ENCODE data around the gene PHF2.

PHF2 gene

DNA sequence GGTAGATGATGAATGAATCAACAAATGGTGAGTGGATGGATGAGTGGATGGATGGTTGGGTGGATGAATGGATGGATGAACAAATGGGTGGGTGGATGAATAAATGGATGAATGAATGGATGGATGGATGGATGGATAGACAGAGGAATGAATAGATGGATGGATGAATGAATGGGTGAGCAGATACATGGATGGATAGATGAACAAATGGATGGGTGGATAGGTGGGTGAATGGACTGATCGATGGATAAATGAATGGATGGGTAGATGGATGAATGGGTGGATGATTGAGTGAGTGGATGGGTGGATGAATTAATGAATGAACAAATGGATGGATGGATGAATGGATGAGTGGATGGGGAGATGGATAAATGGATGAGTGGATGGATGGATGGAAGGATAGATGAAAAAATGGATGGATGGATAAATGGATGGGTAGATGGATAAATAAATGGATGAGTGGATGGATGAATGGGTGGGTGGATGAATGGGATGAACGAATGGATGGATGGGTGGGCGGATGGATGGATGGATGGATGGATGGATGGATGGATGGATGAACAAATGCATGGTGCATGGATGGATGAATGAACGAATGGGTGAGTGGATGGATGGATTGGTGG is 85.7 kb downstream of the PHF2 start:
- in situ Hi-C loops (cut with HindIII; ENCODE audit: low sequenced_read_pairs) = loop anchor here (25.0 kb wide), 1 partner anchor 325 kb away; no protein-coding TSS in a partner anchor

DNA sequence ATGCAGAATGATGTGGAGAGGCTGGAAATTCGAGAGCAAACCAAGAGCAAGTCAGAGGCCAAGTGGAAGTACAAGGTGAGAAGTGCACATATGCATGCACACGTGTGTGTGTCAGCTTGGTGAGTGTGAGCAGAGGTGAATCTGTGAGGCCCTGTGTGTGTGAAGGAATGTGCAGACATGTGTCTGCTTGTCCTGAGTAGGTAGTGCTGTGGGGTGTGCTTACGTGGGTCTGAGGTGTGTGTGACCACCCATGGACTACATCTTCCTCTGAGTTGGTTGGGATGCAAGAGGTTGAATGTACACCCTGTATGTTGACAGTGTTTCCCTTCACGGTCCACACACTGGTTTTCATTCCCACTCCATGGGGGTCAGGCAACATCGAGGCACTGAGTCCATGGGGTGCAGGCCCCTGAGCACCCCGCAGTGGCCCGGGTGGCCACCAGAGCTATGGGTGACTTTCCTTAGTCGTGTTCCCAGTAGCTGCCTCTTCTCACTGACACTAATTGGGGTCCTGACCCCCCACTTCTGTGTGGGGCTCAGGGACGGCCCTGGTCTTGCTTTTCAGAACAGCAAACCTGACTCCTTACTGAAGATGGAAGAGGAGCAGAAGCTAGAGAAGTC is 86.7 kb downstream of the PHF2 start:
- in situ Hi-C loops (cut with HindIII; ENCODE audit: low sequenced_read_pairs) = loop anchor here (25.0 kb wide), 1 partner anchor 324 kb away; no protein-coding TSS in a partner anchor

GRCh38 chr9:93663877-93664548 is 87.6 kb downstream of the PHF2 start:
- in situ Hi-C loops (cut with HindIII; ENCODE audit: low sequenced_read_pairs) = loop anchor here (25.0 kb wide), 1 partner anchor 323 kb away; no protein-coding TSS in a partner anchor

GRCh38 chr9:93664549-93665120 is 88.3 kb downstream of the PHF2 start:
- in situ Hi-C loops (cut with HindIII; ENCODE audit: low sequenced_read_pairs) = loop anchor here (25.0 kb wide), 1 partner anchor 323 kb away; no protein-coding TSS in a partner anchor

- in situ Hi-C loops (cut with HindIII; ENCODE audit: low sequenced_read_pairs) = loop anchor here (25.0 kb wide), 1 partner anchor 322 kb away; no protein-coding TSS in a partner anchor
Observed at GRCh38 chr9:93665128-93665636, 88.8 kb downstream of the PHF2 start.

DNA sequence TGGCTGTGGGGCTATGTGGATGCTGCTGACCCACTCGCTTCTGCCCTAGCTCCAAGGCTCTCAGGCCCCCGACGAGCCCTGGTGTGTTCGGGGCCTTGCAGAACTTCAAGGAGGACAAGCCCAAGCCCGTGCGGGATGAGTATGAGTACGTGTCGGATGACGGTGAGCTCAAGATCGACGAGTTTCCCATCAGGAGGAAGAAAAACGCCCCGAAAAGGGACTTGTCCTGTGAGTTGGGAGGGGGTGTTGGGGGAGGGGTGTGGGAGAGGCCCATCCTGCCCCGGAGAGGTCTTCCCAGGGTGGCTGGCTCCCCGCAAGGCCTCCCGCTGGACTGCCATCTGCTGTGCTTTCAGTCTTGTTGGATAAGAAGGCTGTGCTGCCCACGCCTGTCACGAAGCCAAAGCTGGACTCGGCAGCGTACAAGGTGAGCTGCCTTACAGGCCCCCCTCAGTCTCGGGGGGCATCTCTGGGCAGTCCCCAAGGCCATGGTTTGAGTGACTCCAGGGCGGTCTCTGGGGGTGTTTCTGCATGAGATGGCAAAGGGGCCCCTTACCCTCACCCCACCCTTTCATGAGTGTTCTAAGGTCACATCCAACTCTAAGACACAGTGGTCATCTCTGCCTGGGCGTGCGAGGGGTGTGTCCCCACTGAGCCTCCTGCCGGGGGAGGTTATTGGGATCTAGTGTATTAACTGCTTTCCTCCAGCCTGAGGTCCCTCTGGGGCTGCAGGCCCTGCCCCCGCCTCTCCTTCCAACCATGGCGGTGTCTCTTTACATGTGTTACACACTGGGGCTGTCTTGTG is 89.5 kb downstream of the PHF2 start:
- in situ Hi-C loops (cut with HindIII; ENCODE audit: low sequenced_read_pairs) = loop anchor here (25.0 kb wide), 1 partner anchor 321 kb away; no protein-coding TSS in a partner anchor

DNA sequence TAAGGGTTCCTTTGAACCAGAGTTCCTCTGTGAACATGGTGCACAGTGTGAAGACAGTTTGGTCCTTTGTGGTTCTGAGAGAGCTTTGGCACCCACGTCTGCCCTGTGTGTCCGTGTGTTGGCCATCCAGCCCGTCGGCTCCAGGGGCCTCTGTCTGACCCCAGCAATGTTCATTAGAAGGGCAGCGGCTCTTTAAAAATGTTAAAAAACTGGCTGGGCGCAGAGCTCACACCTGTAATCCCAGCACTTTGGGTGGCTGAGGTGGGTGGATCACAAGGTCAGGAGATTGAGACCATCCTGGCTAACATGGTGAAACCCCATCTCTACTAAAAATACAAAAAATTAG is 90.0 kb downstream of the PHF2 start:
- in situ Hi-C loops (cut with HindIII; ENCODE audit: low sequenced_read_pairs) = loop anchor here (25.0 kb wide), 1 partner anchor 321 kb away; no protein-coding TSS in a partner anchor

GRCh38 chr9:93667006-93667405 is 90.6 kb downstream of the PHF2 start:
- in situ Hi-C loops (cut with HindIII; ENCODE audit: low sequenced_read_pairs) = loop anchor here (25.0 kb wide), 1 partner anchor 320 kb away; no protein-coding TSS in a partner anchor

DNA sequence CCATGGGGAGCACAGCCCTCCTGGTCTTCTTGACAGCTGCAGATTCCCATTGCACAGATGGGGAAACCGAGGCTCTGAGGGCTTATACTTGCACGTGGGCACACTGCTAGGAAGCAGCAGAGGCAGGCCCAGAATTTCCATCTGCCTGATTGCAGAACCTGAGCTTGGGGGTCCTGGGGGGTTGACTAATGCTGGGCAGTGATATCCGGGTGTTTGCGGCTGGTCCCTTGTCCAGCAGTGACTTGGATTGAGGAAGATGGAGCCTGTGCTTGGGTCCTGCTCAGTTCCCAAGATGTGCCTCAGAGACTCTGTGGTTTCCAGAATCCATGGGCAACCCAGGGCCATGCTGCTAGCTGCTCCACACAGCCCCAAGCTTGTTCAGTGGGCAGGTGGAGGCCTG is 91.2 kb downstream of the PHF2 start:
- in situ Hi-C loops (cut with HindIII; ENCODE audit: low sequenced_read_pairs) = loop anchor here (25.0 kb wide), 1 partner anchor 320 kb away; no protein-coding TSS in a partner anchor

DNA sequence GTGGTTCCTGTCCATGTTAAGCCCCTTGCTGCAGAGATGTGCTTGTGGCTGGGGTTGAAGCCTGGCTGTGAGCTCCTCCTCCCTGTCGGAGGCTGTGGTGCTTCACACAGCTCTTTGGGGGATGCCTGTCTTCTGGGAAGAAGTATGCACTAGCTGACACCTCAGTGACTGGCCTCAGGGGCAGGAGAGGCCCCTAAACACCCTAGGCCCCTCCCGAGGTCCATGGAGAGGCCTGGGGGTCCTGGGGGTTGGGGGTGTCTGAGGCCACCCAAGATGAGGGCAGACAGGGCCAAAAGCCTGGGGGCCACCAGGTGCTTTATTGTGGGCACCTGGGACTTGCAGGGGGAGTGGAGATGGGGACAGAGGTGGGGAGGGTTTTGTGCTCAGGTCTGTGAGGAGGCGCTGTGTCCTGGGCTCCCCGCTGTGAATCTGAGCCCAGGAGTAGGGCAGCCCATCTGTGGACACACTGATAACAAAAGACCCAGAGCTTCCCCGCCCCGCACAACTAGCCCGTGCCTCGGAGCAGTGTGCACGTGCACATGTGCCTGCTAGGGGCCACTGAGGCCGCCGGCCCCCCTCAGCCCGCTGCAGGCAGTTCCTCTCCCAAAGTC is 92.0 kb downstream of the PHF2 start:
- in situ Hi-C loops (cut with HindIII; ENCODE audit: low sequenced_read_pairs) = loop anchor here (25.0 kb wide), 1 partner anchor 319 kb away; no protein-coding TSS in a partner anchor

GRCh38 chr9:93669116-93669957 is 93.0 kb downstream of the PHF2 start:
- in situ Hi-C loops (cut with HindIII; ENCODE audit: low sequenced_read_pairs) = loop anchor here (25.0 kb wide), 1 partner anchor 318 kb away; no protein-coding TSS in a partner anchor

DNA sequence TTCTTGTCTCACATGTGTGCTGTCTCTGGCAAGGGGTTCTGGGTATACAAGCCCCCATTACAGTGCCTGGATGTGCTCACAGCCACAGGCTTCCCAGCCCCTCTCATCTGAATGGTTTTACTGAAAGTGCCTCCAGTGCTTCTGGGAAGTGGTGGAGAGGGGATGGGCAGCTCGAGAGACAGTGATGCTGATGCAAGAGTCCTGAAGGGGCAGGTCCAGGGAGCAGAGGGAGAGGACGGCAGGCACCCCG is 93.5 kb downstream of the PHF2 start:
- in situ Hi-C loops (cut with HindIII; ENCODE audit: low sequenced_read_pairs) = loop anchor here (25.0 kb wide), 1 partner anchor 317 kb away; no protein-coding TSS in a partner anchor

GRCh38 chr9:93670208-93671019 is 94.0 kb downstream of the PHF2 start:
- in situ Hi-C loops (cut with HindIII; ENCODE audit: low sequenced_read_pairs) = loop anchor here (25.0 kb wide), 1 partner anchor 317 kb away; no protein-coding TSS in a partner anchor

DNA sequence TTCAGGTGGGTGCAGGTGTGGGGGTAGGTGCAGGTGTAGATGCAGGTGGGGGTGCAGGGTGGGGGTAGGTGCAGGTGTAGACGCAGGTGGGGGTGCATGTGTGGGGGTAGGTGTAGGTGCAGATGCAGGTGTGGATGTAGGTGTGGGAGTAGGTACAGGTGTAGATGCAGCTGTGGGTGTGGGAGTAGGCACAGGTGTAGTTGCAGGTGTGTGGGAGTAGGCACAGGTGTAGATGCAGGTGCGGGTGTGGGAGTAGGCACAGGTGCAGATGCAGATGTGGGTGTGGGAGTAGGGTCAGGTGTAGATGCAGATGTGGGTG is 94.6 kb downstream of the PHF2 start:
- in situ Hi-C loops (cut with HindIII; ENCODE audit: low sequenced_read_pairs) = loop anchor here (25.0 kb wide), 1 partner anchor 316 kb away; no protein-coding TSS in a partner anchor

DNA sequence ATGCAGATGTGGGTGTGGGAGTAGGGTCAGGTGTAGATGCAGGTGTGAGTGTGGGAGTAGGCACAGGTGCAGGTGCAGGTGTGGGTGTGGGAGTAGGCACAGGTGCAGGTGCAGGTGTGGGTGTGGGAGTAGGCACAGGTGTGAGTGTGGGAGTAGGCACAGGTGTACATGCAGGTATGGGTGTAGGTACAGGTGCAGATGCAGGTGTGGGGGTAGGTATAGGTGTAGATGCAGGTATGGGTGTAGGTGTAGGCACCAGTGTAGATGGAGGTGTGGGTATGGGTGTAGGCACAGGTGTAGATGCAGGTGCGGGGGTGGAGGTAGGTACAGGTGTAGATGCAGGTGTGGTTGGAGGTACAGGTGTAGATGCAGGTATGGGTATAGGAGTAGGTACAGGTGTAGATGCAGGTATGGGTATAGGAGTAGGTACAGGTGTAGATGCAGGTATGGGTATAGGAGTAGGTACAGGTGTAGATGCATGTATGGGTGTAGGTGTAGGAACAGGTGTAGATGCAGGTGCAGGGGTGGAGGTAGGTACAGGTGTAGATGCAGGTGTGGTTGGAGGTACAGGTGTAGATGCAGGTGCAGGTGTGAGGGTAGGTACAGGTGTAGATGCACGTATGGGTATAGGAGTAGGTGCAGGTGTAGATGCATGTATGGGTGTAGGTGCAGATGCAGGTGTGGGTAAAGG is 96.1 kb downstream of the PHF2 start:
- in situ Hi-C loops (cut with HindIII; ENCODE audit: low sequenced_read_pairs) = loop anchor here (25.0 kb wide), 1 partner anchor 315 kb away; no protein-coding TSS in a partner anchor

GRCh38 chr9:93673021-93673838 is 96.8 kb downstream of the PHF2 start:
- in situ Hi-C loops (cut with HindIII; ENCODE audit: low sequenced_read_pairs) = loop anchor here (25.0 kb wide), 1 partner anchor 314 kb away; no protein-coding TSS in a partner anchor

All from endothelial cell of hepatic sinusoid (primary cell).